ENCODE results near the gene MAGI3. TPM values are rescaled to one million over a fixed set of nuclear protein-coding genes. Genes with fewer than 3 reads are reported as not detected.
"Not testable (repeated sequence)": the region's sequence is repeated elsewhere in the genome, so short reads cannot be mapped to it uniquely, and the experiment has no call there.

MAGI3 gene
- total RNA-seq, 1 experiment from 2014 or later, result 1.4 TPM

GRCh38 chr1:113493533-113493932 is 103.2 kb downstream of the MAGI3 start:
- no peak for DNase-seq (ENCODE audit: low spot score)
- in situ Hi-C loops (cut with HindIII; ENCODE audit: low sequenced_read_pairs), result no loop called here

- in situ Hi-C loops (cut with HindIII; ENCODE audit: low sequenced_read_pairs), result no loop called here
- DNase-seq (ENCODE audit: low spot score), result no peak
Observed at GRCh38 chr1:113505357-113505756, 115.0 kb downstream of the MAGI3 start.

GRCh38 chr1:113507552-113508214 is 117.4 kb downstream of the MAGI3 start:
- no peak for DNase-seq (ENCODE audit: low spot score)

GRCh38 chr1:113508364-113509164 is 118.2 kb downstream of the MAGI3 start:
- DNase-seq (ENCODE audit: low spot score), result no peak
- in situ Hi-C loops (cut with HindIII; ENCODE audit: low sequenced_read_pairs), result no loop called here

More at GRCh38 chr1:113507552-113508214, 117.4 kb downstream of the MAGI3 start:
- in situ Hi-C loops (cut with HindIII; ENCODE audit: low sequenced_read_pairs), result no loop called here

- in situ Hi-C loops (cut with HindIII; ENCODE audit: low sequenced_read_pairs); DNase-seq (ENCODE audit: low spot score): not testable (repeated sequence)
Observed at GRCh38 chr1:113509766-113510165, 119.5 kb downstream of the MAGI3 start.

GRCh38 chr1:113511269-113511668 is 121.0 kb downstream of the MAGI3 start:
- in situ Hi-C loops (cut with HindIII; ENCODE audit: low sequenced_read_pairs), result no loop called here
- DNase-seq (ENCODE audit: low spot score), result no peak

- DNase-seq (ENCODE audit: low spot score), result no peak
- in situ Hi-C loops (cut with HindIII; ENCODE audit: low sequenced_read_pairs), result no loop called here
Observed at GRCh38 chr1:113515498-113515897, 125.2 kb downstream of the MAGI3 start.

- no peak for DNase-seq (ENCODE audit: low spot score)
- in situ Hi-C loops (cut with HindIII; ENCODE audit: low sequenced_read_pairs), result no loop called here
Observed at GRCh38 chr1:113517346-113517745, 127.0 kb downstream of the MAGI3 start.

- in situ Hi-C loops (cut with HindIII; ENCODE audit: low sequenced_read_pairs), result no loop called here
- DNase-seq (ENCODE audit: low spot score), result no peak
Observed at GRCh38 chr1:113517983-113518382, 127.7 kb downstream of the MAGI3 start.

GRCh38 chr1:113519556-113519955 is 129.2 kb downstream of the MAGI3 start:
- DNase-seq (ENCODE audit: low spot score), result no peak
- in situ Hi-C loops (cut with HindIII; ENCODE audit: low sequenced_read_pairs), result no loop called here

- DNase-seq (ENCODE audit: low spot score), result no peak
- in situ Hi-C loops (cut with HindIII; ENCODE audit: low sequenced_read_pairs), result no loop called here
Observed at GRCh38 chr1:113530021-113530420, 139.7 kb downstream of the MAGI3 start.

GRCh38 chr1:113531321-113531720 is 141.0 kb downstream of the MAGI3 start:
- DNase-seq (ENCODE audit: low spot score), result no peak
- in situ Hi-C loops (cut with HindIII; ENCODE audit: low sequenced_read_pairs), result no loop called here

- in situ Hi-C loops (cut with HindIII; ENCODE audit: low sequenced_read_pairs), result no loop called here
Observed at GRCh38 chr1:113533061-113533460, 142.7 kb downstream of the MAGI3 start.

GRCh38 chr1:113534130-113534817 is 144.0 kb downstream of the MAGI3 start:
- in situ Hi-C loops (cut with HindIII; ENCODE audit: low sequenced_read_pairs), result no loop called here
- DNase-seq (ENCODE audit: low spot score), result no peak

More at GRCh38 chr1:113533061-113533460, 142.7 kb downstream of the MAGI3 start:
- no peak for DNase-seq (ENCODE audit: low spot score)

GRCh38 chr1:113534875-113535274 is 144.6 kb downstream of the MAGI3 start:
- in situ Hi-C loops (cut with HindIII; ENCODE audit: low sequenced_read_pairs), result no loop called here
- no peak for DNase-seq (ENCODE audit: low spot score)

GRCh38 chr1:113536182-113536780 is 146.0 kb downstream of the MAGI3 start:
- DNase-seq (ENCODE audit: low spot score), result no peak
- in situ Hi-C loops (cut with HindIII; ENCODE audit: low sequenced_read_pairs), result no loop called here

GRCh38 chr1:113538225-113538624 is 147.9 kb downstream of the MAGI3 start:
- no peak for DNase-seq (ENCODE audit: low spot score)

GRCh38 chr1:113540335-113540734 is 150.0 kb downstream of the MAGI3 start:
- in situ Hi-C loops (cut with HindIII; ENCODE audit: low sequenced_read_pairs), result no loop called here
- DNase-seq (ENCODE audit: low spot score), result no peak

More at GRCh38 chr1:113538225-113538624, 147.9 kb downstream of the MAGI3 start:
- in situ Hi-C loops (cut with HindIII; ENCODE audit: low sequenced_read_pairs), result no loop called here

GRCh38 chr1:113541106-113541505 is 150.8 kb downstream of the MAGI3 start:
- no peak for DNase-seq (ENCODE audit: low spot score)
- in situ Hi-C loops (cut with HindIII; ENCODE audit: low sequenced_read_pairs), result no loop called here

Measured in G401 (cell line).